Panc1 (cell line): ENCODE results near the gene CCDC171. TPM values are rescaled to one million over a fixed set of nuclear protein-coding genes. Genes with fewer than 3 reads are reported as not detected.
"Not testable (repeated sequence)": the region's sequence is repeated elsewhere in the genome, so short reads cannot be mapped to it uniquely, and the experiment has no call there.

ENCODE experiments used
- ATAC-seq: fragments of 200-7000 bp; cut with Tn5 transposase; 2 replicates; pipeline ENCODE4 v1.9.1; 2020; ENCODE audit warnings: mild to moderate bottlenecking, moderate library complexity
- BruUV-seq: library from RNA; stranded (reverse); fragments of 400-500 nt; replicated peaks from 2 replicates; lab custom pipeline; 2021; lab: Mats Ljungman, UMichigan
- CTCF ChIA-PET: fragments of 300-600 bp; sonication (Branson Sonifier 250); formaldehyde crosslinking; loops from one replicate; lab custom pipeline; 2022; ENCODE audit warnings: antibody characterized with exemption; lab: Charles Lee
- POLR2A ChIA-PET: fragments of 300-600 bp; sonication (Branson Sonifier 250); formaldehyde crosslinking; loops from one replicate; lab custom pipeline; 2022; ENCODE audit warnings: antibody characterized with exemption; lab: Charles Lee
- DNase-seq: peaks from one replicate; pipeline ENCODE4 v3.0.0-alpha.2; 2010; ENCODE audit warnings: low read depth, low spot score
- H3K27ac ChIP-seq: 2 replicates; pipeline ENCODE4 v1.5.1; 2011; ENCODE audit warnings: mild to moderate bottlenecking, low read length, inconsistent platforms
- H3K27me3 ChIP-seq: fragments of 200-500 bp; sonication (Bioruptor generic); 2 replicates; pipeline ENCODE4 v1.6.0; 2014; ENCODE audit warnings: low read length, inconsistent platforms; ENCODE audit not compliant: control insufficient read depth, insufficient read depth
- H3K36me3 ChIP-seq: fragments of 200-500 bp; sonication (Bioruptor generic); 2 replicates; pipeline ENCODE4 v1.5.1; 2014; ENCODE audit warnings: inconsistent platforms, mild to moderate bottlenecking, low read length, moderate library complexity; ENCODE audit not compliant: control insufficient read depth, insufficient read depth
- H3K4me1 ChIP-seq: 2 replicates; pipeline ENCODE4 v1.5.1; 2011; ENCODE audit warnings: inconsistent platforms, mild to moderate bottlenecking, low read length, moderate library complexity; ENCODE audit not compliant: control insufficient read depth, insufficient read depth
- H3K4me3 ChIP-seq, 2 experiments: 2 replicates each; pipeline ENCODE4 v1.5.1; 2011 to 2012; ENCODE audit warnings: low read depth in 2 of 2, low read length in 2 of 2, mild to moderate bottlenecking in 2 of 2, inconsistent platforms in 1 of 2, moderate library complexity in 1 of 2
- H3K9me3 ChIP-seq: fragments of 200-500 bp; sonication (Bioruptor generic); 2 replicates; pipeline ENCODE4 v1.5.1; 2014; ENCODE audit warnings: low read depth, mild to moderate bottlenecking, inconsistent platforms, low read length, moderate library complexity; ENCODE audit not compliant: control insufficient read depth, insufficient read depth
- CTCF ChIP-seq: fragments of 450-650 bp; IDR thresholded peaks from 2 replicates; pipeline ENCODE4 v1.5.1; 2017; ENCODE audit warnings: mild to moderate bottlenecking
- POLR2AphosphoS5 ChIP-seq: IDR thresholded peaks from 2 replicates; pipeline ENCODE4 v1.6.1; 2012; ENCODE audit warnings: mild to moderate bottlenecking, low read depth, low read length, moderate library complexity
- REST ChIP-seq, 2 experiments: IDR thresholded peaks; 2 replicates each; pipeline ENCODE4 v1.6.1; 2011 to 2012; ENCODE audit warnings: low read depth in 2 of 2, control low read depth in 1 of 2, low read length in 1 of 2, mild to moderate bottlenecking in 1 of 2, moderate library complexity in 1 of 2; ENCODE audit not compliant: insufficient read depth in 1 of 2
- SIN3A ChIP-seq: IDR thresholded peaks from 2 replicates; pipeline ENCODE4 v1.6.1; 2012; ENCODE audit warnings: low read depth, mild to moderate bottlenecking, low read length, moderate library complexity, borderline replicate concordance; ENCODE audit not compliant: insufficient read depth
- TCF7L2 ChIP-seq: IDR thresholded peaks from 2 replicates; pipeline ENCODE4 v1.6.1; 2011; ENCODE audit warnings: mild to moderate bottlenecking, low read depth, low read length, inconsistent platforms
- in situ Hi-C: cut with HindIII; loops from 2 replicates; pipeline ENCODE4 v1.10.0; 2016; ENCODE audit warnings: low sequenced_read_pairs, low pct_unique_long_range_greater_than_20kb
- intact Hi-C: fragments of 100-400 bp; cut with micrococcal nuclease; formaldehyde crosslinking; loops from one replicate; pipeline ENCODE4 v1.10.0; 2022; ENCODE audit not compliant: unreplicated experiment
- total RNA-seq: library from RNA; stranded (reverse); gene quantifications from one replicate; pipeline ENCODE4 v1.2.1, GENCODE V29; 2021; ENCODE audit not compliant: unreplicated experiment

CCDC171 gene
- total RNA-seq, 1 experiment from 2014 or later, result 1.5 TPM

GRCh38 chr9:15524845-15525455 is 27.9 kb upstream of the CCDC171 start:
- POLR2A ChIA-PET, result no interaction called here
- in situ Hi-C loops, result no loop called here
- ATAC-seq, result no peak
- Histone ChIP-seq H3K9me3 (no peaks in the 10 kb centered on the region), H3K27ac (no peak overlapping the region), H3K4me1 (no peaks in the 10 kb centered on the region), H3K4me3 (no peak overlapping the region), H3K36me3 (no peaks in the 10 kb centered on the region), H3K27me3 (no peaks in the 10 kb centered on the region)
- no peak for DNase-seq
- TF ChIP-seq SIN3A (no peak), CTCF (no peak), TCF7L2 (no peak), REST (IDR thresholded peaks at IDR 0.05; ENCODE audit: insufficient read depth in 1 of 2, low read depth in 2 of 2, low read length in 1 of 2) (no peak), POLR2AphosphoS5 (no peak)
- CTCF ChIA-PET, result no interaction called here
- intact Hi-C loops, result no loop called here
- no TSS peak for BruUV-seq

GRCh38 chr9:15525958-15526357 is 26.9 kb upstream of the CCDC171 start:
- in situ Hi-C loops (no loop called here), intact Hi-C loops (no loop called here)
- H3K27ac ChIP-seq, result no peak overlapping the region
- no peak for DNase-seq
- H3K27me3 ChIP-seq, result no peaks in the 10 kb centered on the region
- ATAC-seq, result no peak
- no peak overlapping the region for H3K4me3 ChIP-seq
- CTCF ChIA-PET, result no interaction called here
- TF ChIP-seq REST (IDR thresholded peaks at IDR 0.05; ENCODE audit: insufficient read depth in 1 of 2, low read depth in 2 of 2, low read length in 1 of 2), result no peak
- TF ChIP-seq CTCF, result no peak
- no peak for TF ChIP-seq SIN3A
- TF ChIP-seq POLR2AphosphoS5, result no peak
- no peak for TF ChIP-seq TCF7L2
- BruUV-seq, result no TSS peak
- POLR2A ChIA-PET, result no interaction called here
- no peaks in the 10 kb centered on the region for H3K9me3 ChIP-seq
- no peaks in the 10 kb centered on the region for H3K4me1 ChIP-seq
- no peaks in the 10 kb centered on the region for H3K36me3 ChIP-seq

GRCh38 chr9:15527035-15527434 is 25.8 kb upstream of the CCDC171 start:
- CTCF ChIA-PET, H3K27me3 ChIP-seq, H3K4me3 ChIP-seq, ATAC-seq, BruUV-seq, DNase-seq, intact Hi-C loops, H3K9me3 ChIP-seq, POLR2A ChIA-PET, H3K4me1 ChIP-seq, H3K36me3 ChIP-seq, in situ Hi-C loops, H3K27ac ChIP-seq: not testable (repeated sequence)
